ENCODE measurements around the gene AP3B1. TPM values are rescaled to one million over a fixed set of nuclear protein-coding genes. Genes with fewer than 3 reads are reported as not detected.

Gene AP3B1
- total RNA-seq, 1 experiment from 2014 or later = 45.3 TPM

GRCh38 chr5:78331523-78332080 lies 37.1 kb upstream of the AP3B1 start:
- no TSS peak for BruUV-seq (replicated peaks)
- CTCF ChIA-PET = no interaction called here
- Histone ChIP-seq H3K9me3 (ENCODE audit: low read depth, low read length, poor library complexity, severe bottlenecking) (no peaks in the 10 kb centered on the region), H3K4me1 (ENCODE audit: insufficient read depth, low read length, poor library complexity, severe bottlenecking) (peaks cover 5% of the 10 kb centered on the region), H3K27me3 (replicated peaks; ENCODE audit: insufficient read depth, low read depth, low read length, poor library complexity) (no peaks in the 10 kb centered on the region), H3K36me3 (ENCODE audit: insufficient read depth, low read length, poor library complexity, severe bottlenecking) (no peaks in the 10 kb centered on the region), H3K4me3 (ENCODE audit: low read depth, low read length, poor library complexity, severe bottlenecking) (no peak overlapping the region), H3K27ac (ENCODE audit: low read depth, low read length, poor library complexity, severe bottlenecking) (no peak overlapping the region)
- POLR2A ChIA-PET (ENCODE audit: low non-redundant PET) = no interaction called here
- TF ChIP-seq EZH2 (IDR thresholded peaks at IDR 0.05; ENCODE audit: borderline replicate concordance, low read depth, low read length, poor library complexity, severe bottlenecking) (no peak), CTCF (conservative IDR thresholded peaks at IDR 0.05; ENCODE audit: low read depth, low read length) (no peak)
- DNase-seq (ENCODE audit: low spot score) = no peak
- intact Hi-C loops (cut with micrococcal nuclease; ENCODE audit: unreplicated experiment) = no loop called here

DNA sequence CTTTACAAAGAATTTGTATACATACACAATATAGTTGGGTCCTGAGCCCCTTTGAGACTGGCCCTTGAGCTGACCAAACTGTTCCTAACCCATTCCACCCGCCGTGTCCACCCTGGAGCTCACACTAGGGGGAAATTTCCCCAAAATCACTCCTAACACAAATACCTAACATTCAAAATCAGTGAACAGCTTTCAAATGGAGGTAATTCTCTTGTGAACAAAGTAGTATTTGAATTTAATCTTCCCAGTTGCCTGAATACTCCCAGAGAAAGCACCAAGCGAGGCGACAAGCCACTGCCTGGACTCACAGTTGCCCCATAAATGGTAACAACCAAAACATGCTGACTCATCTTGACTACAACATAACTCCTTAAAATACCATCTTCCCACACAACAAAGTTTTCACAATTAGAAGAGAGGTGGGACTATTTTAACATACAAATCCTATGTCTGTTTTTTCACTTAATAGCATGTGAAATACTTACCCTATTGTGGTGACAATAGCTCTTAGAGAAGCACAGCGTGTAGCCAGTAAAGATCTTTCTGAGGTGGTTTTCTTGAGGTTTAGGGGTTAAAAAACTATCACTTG lies 34.2 kb upstream of the AP3B1 start:
- intact Hi-C loops (cut with micrococcal nuclease; ENCODE audit: unreplicated experiment) = loop anchor here (10.0 kb wide), 2 partner anchors 306 to 566 kb away; no protein-coding TSS in a partner anchor
- no TSS peak for BruUV-seq (replicated peaks)
- POLR2A ChIA-PET (ENCODE audit: low non-redundant PET) = no interaction called here
- peaks cover 5% of the 10 kb centered on the region for H3K4me1 ChIP-seq (ENCODE audit: insufficient read depth, low read length, poor library complexity, severe bottlenecking)
- H3K27ac ChIP-seq (ENCODE audit: low read depth, low read length, poor library complexity, severe bottlenecking) = no peak overlapping the region
- DNase-seq (ENCODE audit: low spot score) = no peak
- CTCF ChIA-PET = no interaction called here
- no peaks in the 10 kb centered on the region for H3K27me3 ChIP-seq (replicated peaks; ENCODE audit: insufficient read depth, low read depth, low read length, poor library complexity)
- H3K9me3 ChIP-seq (ENCODE audit: low read depth, low read length, poor library complexity, severe bottlenecking) = no peaks in the 10 kb centered on the region
- no peak overlapping the region for H3K4me3 ChIP-seq (ENCODE audit: low read depth, low read length, poor library complexity, severe bottlenecking)
- H3K36me3 ChIP-seq (ENCODE audit: insufficient read depth, low read length, poor library complexity, severe bottlenecking) = no peaks in the 10 kb centered on the region
- no peak for TF ChIP-seq CTCF (conservative IDR thresholded peaks at IDR 0.05; ENCODE audit: low read depth, low read length)
- TF ChIP-seq EZH2 (IDR thresholded peaks at IDR 0.05; ENCODE audit: borderline replicate concordance, low read depth, low read length, poor library complexity, severe bottlenecking) = no peak

GRCh38 chr5:78327761-78328510 lies 33.4 kb upstream of the AP3B1 start:
- intact Hi-C loops (cut with micrococcal nuclease; ENCODE audit: unreplicated experiment) = loop anchor here (10.0 kb wide), 2 partner anchors 307 to 567 kb away; no protein-coding TSS in a partner anchor

More at GRCh38 chr5:78327761-78328510, 33.4 kb upstream of the AP3B1 start:
- POLR2A ChIA-PET (ENCODE audit: low non-redundant PET) = no interaction called here
- H3K9me3 ChIP-seq (ENCODE audit: low read depth, low read length, poor library complexity, severe bottlenecking) = no peaks in the 10 kb centered on the region
- no peak for TF ChIP-seq CTCF (conservative IDR thresholded peaks at IDR 0.05; ENCODE audit: low read depth, low read length)
- TF ChIP-seq EZH2 (IDR thresholded peaks at IDR 0.05; ENCODE audit: borderline replicate concordance, low read depth, low read length, poor library complexity, severe bottlenecking) = no peak
- no TSS peak for BruUV-seq (replicated peaks)
- H3K36me3 ChIP-seq (ENCODE audit: insufficient read depth, low read length, poor library complexity, severe bottlenecking) = no peaks in the 10 kb centered on the region
- CTCF ChIA-PET = no interaction called here
- no peak overlapping the region for H3K4me3 ChIP-seq (ENCODE audit: low read depth, low read length, poor library complexity, severe bottlenecking)
- DNase-seq (ENCODE audit: low spot score) = no peak
- no peak overlapping the region for H3K27ac ChIP-seq (ENCODE audit: low read depth, low read length, poor library complexity, severe bottlenecking)
- H3K4me1 ChIP-seq (ENCODE audit: insufficient read depth, low read length, poor library complexity, severe bottlenecking) = peaks cover 5% of the 10 kb centered on the region
- H3K27me3 ChIP-seq (replicated peaks; ENCODE audit: insufficient read depth, low read depth, low read length, poor library complexity) = no peaks in the 10 kb centered on the region
